Measurements from ENCODE around the gene MYOM3. TPM values are rescaled to one million over a fixed set of nuclear protein-coding genes. Genes with fewer than 3 reads are reported as not detected.
A peak's percentile ranks its signal among the peaks of the same experiment; 100 is the strongest.
"Not testable (repeated sequence)": the region's sequence is repeated elsewhere in the genome, so short reads cannot be mapped to it uniquely, and the experiment has no call there.

MYOM3 gene
- total RNA-seq, 1 donor from 2014 or later, result 0.25 TPM

DNA sequence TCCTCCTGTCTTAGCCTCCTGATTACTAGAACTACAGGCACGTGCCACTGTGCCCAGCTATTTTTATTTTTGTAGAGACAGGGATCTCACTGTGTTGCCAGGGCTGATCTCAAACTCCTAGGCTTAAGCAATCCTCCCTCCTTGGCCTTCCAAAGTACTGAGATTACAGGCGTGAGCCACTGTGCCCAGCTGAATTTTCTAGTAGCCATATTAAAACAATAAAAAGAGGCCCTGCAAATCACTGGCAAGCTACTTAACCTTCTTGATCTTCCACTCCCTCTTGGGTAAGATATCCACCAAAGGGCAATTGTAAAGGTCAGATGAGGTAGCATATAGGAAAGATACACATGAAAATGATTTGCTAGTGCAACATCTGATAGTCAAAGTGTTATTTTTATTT is 66.2 kb downstream of the MYOM3 start:
- Histone ChIP-seq H3K9me3 (no peaks in the 10 kb centered on the region), H3K27ac (peak overlapping the region; percentile 50), H3K36me3 (no peaks in the 10 kb centered on the region), H3K27me3 (no peaks in the 10 kb centered on the region), H3K4me1 (peaks cover 20% of the 10 kb centered on the region), H3K4me3 (no peak overlapping the region)
- intact Hi-C loops (cut with DNase I), result no loop called here
- no peak for DNase-seq (ENCODE audit: extremely low spot score in 2 of 2)
- TF ChIP-seq POLR2A (IDR thresholded peaks at IDR 0.05) (no peak), POLR2AphosphoS5 (IDR thresholded peaks at IDR 0.05; ENCODE audit: insufficient read depth in 1 of 2, low read depth in 1 of 2) (no peak)
- TF ChIP-seq, protein P1, sequence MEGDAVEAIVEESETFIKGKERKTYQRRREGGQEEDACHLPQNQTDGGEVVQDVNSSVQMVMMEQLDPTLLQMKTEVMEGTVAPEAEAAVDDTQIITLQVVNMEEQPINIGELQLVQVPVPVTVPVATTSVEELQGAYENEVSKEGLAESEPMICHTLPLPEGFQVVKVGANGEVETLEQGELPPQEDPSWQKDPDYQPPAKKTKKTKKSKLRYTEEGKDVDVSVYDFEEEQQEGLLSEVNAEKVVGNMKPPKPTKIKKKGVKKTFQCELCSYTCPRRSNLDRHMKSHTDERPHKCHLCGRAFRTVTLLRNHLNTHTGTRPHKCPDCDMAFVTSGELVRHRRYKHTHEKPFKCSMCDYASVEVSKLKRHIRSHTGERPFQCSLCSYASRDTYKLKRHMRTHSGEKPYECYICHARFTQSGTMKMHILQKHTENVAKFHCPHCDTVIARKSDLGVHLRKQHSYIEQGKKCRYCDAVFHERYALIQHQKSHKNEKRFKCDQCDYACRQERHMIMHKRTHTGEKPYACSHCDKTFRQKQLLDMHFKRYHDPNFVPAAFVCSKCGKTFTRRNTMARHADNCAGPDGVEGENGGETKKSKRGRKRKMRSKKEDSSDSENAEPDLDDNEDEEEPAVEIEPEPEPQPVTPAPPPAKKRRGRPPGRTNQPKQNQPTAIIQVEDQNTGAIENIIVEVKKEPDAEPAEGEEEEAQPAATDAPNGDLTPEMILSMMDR (IDR thresholded peaks at IDR 0.05), result no peak

DNA sequence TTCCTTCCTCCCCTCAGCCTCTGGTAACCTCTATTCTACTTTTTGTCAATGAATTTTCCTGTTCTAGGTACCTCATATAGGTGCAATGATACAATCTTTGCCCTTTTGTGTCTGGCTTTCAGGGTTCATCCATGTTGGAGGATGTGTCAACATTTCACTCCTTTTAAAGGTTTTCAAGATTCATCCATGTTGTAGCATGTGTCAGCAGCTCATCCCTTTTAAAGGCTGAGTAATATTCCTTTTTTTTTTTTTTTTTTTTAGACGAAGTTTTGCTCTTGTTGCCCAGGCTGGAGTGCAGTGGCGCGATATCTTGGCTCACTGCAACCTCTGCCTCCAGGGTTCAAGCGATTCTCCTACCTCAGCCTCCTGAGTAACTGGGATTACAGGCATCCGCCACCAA is 67.3 kb downstream of the MYOM3 start:
- H3K27me3 ChIP-seq; H3K27ac ChIP-seq; H3K36me3 ChIP-seq; intact Hi-C loops (cut with DNase I); H3K4me3 ChIP-seq; H3K9me3 ChIP-seq; DNase-seq (ENCODE audit: extremely low spot score in 2 of 2): not testable (repeated sequence)
- H3K4me1 ChIP-seq, result peaks cover 20% of the 10 kb centered on the region

DNA sequence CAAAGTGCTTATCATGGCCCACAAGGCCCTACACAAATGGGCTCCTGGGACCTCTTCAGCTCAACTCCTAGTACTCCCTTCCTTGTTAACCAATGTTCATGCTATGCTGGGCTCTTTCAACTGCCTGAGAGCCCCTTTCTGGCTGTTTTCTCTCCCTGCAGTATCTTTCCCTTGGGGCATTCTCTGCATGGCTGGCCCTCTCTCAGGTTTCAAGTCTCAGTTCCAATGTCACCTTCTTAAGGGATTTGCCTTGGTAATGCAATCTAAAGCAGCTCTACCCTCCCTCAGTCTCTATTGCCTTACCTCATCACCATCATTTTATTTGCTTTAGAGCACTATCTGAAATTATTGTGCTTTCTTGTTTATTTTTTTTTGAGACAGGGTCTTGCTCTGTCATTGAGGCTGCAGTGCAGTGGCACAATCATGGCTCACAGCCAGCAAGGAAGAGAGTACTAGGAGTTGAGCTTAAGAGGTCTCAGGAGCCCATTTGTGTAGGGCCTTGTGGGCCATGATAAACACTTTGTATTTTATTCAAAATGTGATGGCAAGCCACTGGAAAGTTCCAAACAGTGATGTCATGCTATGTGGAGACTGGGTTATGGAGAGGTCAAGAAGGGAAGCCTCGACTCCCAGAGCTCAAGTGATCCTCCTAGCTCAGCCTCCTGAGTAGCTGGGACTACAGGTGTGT is 68.4 kb downstream of the MYOM3 start:
- TF ChIP-seq POLR2A (IDR thresholded peaks at IDR 0.05), result no peak
- TF ChIP-seq POLR2AphosphoS5 (IDR thresholded peaks at IDR 0.05; ENCODE audit: insufficient read depth in 1 of 2, low read depth in 1 of 2), result no peak
- TF ChIP-seq, protein P1 (IDR thresholded peaks at IDR 0.05), result no peak
- H3K9me3 ChIP-seq, result no peaks in the 10 kb centered on the region
- peaks cover 20% of the 10 kb centered on the region for H3K4me1 ChIP-seq
- DNase-seq (ENCODE audit: extremely low spot score in 2 of 2), result no peak
- no peaks in the 10 kb centered on the region for H3K27me3 ChIP-seq
- no peaks in the 10 kb centered on the region for H3K36me3 ChIP-seq
- no peak overlapping the region for H3K4me3 ChIP-seq
- H3K27ac ChIP-seq, result no peak overlapping the region
- intact Hi-C loops (cut with DNase I), result no loop called here

DNA sequence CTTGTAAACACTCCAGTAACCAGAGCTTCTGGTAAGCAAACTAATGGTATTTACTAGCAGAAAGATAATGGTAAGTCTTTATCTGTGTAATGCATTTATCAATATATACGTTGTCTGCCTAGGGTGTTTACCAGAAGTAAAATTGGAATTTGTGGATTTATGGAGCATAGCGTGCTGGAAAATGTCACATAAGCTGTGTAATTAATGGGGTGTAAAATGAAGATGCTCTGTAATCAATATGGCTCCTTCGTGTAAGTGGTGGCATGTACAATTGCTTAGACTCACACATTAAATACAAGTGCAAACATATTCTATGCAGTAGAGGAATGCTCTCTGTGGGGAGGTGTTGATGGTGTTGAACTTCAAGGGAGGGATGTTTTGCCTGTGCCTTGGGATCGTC is 69.6 kb downstream of the MYOM3 start:
- no peak overlapping the region for H3K27ac ChIP-seq
- TF ChIP-seq, protein P1 (IDR thresholded peaks at IDR 0.05), result no peak
- H3K36me3 ChIP-seq, result no peaks in the 10 kb centered on the region
- no peak for DNase-seq (ENCODE audit: extremely low spot score in 2 of 2)
- no peaks in the 10 kb centered on the region for H3K9me3 ChIP-seq
- intact Hi-C loops (cut with DNase I), result no loop called here
- no peaks in the 10 kb centered on the region for H3K27me3 ChIP-seq
- H3K4me1 ChIP-seq, result peaks cover 19% of the 10 kb centered on the region
- no peak overlapping the region for H3K4me3 ChIP-seq

DNA sequence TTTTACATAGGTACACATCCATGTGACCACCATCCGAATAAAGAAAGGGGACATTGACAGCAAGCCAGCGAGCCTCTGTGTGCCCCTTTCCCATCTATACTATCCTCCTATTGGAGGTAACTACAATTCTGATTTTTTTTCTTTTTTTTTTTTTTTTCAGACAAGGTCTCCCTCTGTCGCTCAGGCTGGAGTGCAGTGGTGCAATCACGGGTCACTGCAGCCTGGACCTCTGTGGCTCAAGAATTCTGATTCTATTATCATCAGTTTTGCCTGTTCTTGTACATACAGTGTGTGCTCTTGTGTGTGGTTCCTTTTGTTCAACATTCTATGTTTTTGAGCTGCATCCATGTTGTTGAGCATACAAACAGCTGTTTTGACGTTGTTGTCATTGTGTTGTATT is 75.8 kb downstream of the MYOM3 start:
- Histone ChIP-seq H3K4me1 (no peaks in the 10 kb centered on the region), H3K27ac (no peak overlapping the region), H3K4me3 (no peak overlapping the region), H3K36me3 (no peaks in the 10 kb centered on the region), H3K27me3 (no peaks in the 10 kb centered on the region), H3K9me3 (no peaks in the 10 kb centered on the region)
- DNase-seq (ENCODE audit: extremely low spot score in 2 of 2), result no peak
- no peak for TF ChIP-seq POLR2AphosphoS5 (IDR thresholded peaks at IDR 0.05; ENCODE audit: insufficient read depth in 1 of 2, low read depth in 1 of 2)
- no peak for TF ChIP-seq POLR2A (IDR thresholded peaks at IDR 0.05)
- TF ChIP-seq, protein P1 (IDR thresholded peaks at IDR 0.05), result no peak
- intact Hi-C loops (cut with DNase I), result no loop called here

Data from vagina (tissue), 2 donors.